ENCODE results near the gene HOMER1. TPM values are rescaled to one million over a fixed set of nuclear protein-coding genes. Genes with fewer than 3 reads are reported as not detected.

Gene HOMER1
- polyA plus RNA-seq, 3 donors: 0.03 to 0.62 (median 0.04) TPM

- no CpG with 5 or more reads among the region's 3 CpGs for WGBS (ENCODE audit: insufficient coverage)
- Mint-ChIP-seq H3K4me3 (no peak overlapping the region), H3K27ac (no peak overlapping the region), H3K4me1 (peaks cover 3% of the 10 kb centered on the region), H3K27me3 (ENCODE audit: low read depth in 3 of 3) (peaks cover 0 to 10% (median 2%) of the 10 kb centered on the region in 3 donors), H3K9me3 (no peaks in the 10 kb centered on the region), H3K36me3 (no peaks in the 10 kb centered on the region)
- Histone ChIP-seq H3K79me2 (ENCODE audit: insufficient read depth, low read length) (no peaks in the 10 kb centered on the region), H3K27me3 (ENCODE audit: control insufficient read depth in 2 of 2, insufficient read depth in 2 of 2, low read length in 2 of 2) (no peaks in the 10 kb centered on the region), H3K27ac (ENCODE audit: low read depth in 1 of 2, low read length in 2 of 2) (no peak overlapping the region), H3K9me3 (replicated peaks in 1 of 2; ENCODE audit: control insufficient read depth in 1 of 2, insufficient read depth in 1 of 2, low read length in 2 of 2) (no peaks in the 10 kb centered on the region), H3K4me1 (ENCODE audit: control insufficient read depth in 1 of 2, insufficient read depth in 2 of 2, low read length in 2 of 2) (no peaks in the 10 kb centered on the region), H3K4me3 (replicated peaks in 1 of 3; ENCODE audit: low read depth in 2 of 3, low read length in 3 of 3) (no peak overlapping the region), H3K4me2 (replicated peaks; ENCODE audit: extremely low read depth, low read length, poor library complexity, severe bottlenecking) (no peak overlapping the region), H3K36me3 (replicated peaks in 1 of 2; ENCODE audit: control insufficient read depth in 1 of 2, insufficient read depth in 2 of 2, low read length in 2 of 2) (no peaks in the 10 kb centered on the region), H2AFZ (ENCODE audit: insufficient read depth, low read depth, low read length, poor library complexity, severe bottlenecking) (no peak overlapping the region), H3K9ac (ENCODE audit: insufficient read depth, low read length, poor library complexity, severe bottlenecking) (no peak overlapping the region), H4K20me1 (ENCODE audit: insufficient read depth, low read length) (no peaks in the 10 kb centered on the region)
- intact Hi-C loops (cut with micrococcal nuclease): loop anchor here in 1 of 2 donors (10.0 kb wide), 1 partner anchor 439 kb away; no protein-coding TSS in a partner anchor
- TF ChIP-seq CTCF (IDR thresholded peaks at IDR 0.05): no peak
- no peak for DNase-seq
Measured at GRCh38 chr5:79464278-79464677, 49.7 kb downstream of the HOMER1 start.

- H3K36me3 Mint-ChIP-seq: no peaks in the 10 kb centered on the region
- H3K27ac Mint-ChIP-seq: no peak overlapping the region
- no CpG with 5 or more reads among the region's 2 CpGs for WGBS (ENCODE audit: insufficient coverage)
Measured at GRCh38 chr5:79459626-79460025, 54.3 kb downstream of the HOMER1 start.

More at GRCh38 chr5:79459626-79460025, 54.3 kb downstream of the HOMER1 start:
- Histone ChIP-seq H3K4me3 (replicated peaks in 1 of 3; ENCODE audit: low read depth in 2 of 3, low read length in 3 of 3) (no peak overlapping the region), H3K9me3 (replicated peaks in 1 of 2; ENCODE audit: control insufficient read depth in 1 of 2, insufficient read depth in 1 of 2, low read length in 2 of 2) (no peaks in the 10 kb centered on the region), H3K4me1 (ENCODE audit: control insufficient read depth in 1 of 2, insufficient read depth in 2 of 2, low read length in 2 of 2) (no peaks in the 10 kb centered on the region), H3K27me3 (ENCODE audit: control insufficient read depth in 2 of 2, insufficient read depth in 2 of 2, low read length in 2 of 2) (peaks cover 0 to 2% of the 10 kb centered on the region in 2 donors), H4K20me1 (ENCODE audit: insufficient read depth, low read length) (no peaks in the 10 kb centered on the region), H3K4me2 (replicated peaks; ENCODE audit: extremely low read depth, low read length, poor library complexity, severe bottlenecking) (no peak overlapping the region), H3K79me2 (ENCODE audit: insufficient read depth, low read length) (no peaks in the 10 kb centered on the region), H3K27ac (ENCODE audit: low read depth in 1 of 2, low read length in 2 of 2) (no peak overlapping the region), H3K9ac (ENCODE audit: insufficient read depth, low read length, poor library complexity, severe bottlenecking) (no peak overlapping the region), H3K36me3 (replicated peaks in 1 of 2; ENCODE audit: control insufficient read depth in 1 of 2, insufficient read depth in 2 of 2, low read length in 2 of 2) (no peaks in the 10 kb centered on the region), H2AFZ (ENCODE audit: insufficient read depth, low read depth, low read length, poor library complexity, severe bottlenecking) (no peak overlapping the region)
- peaks cover 1% of the 10 kb centered on the region for H3K4me1 Mint-ChIP-seq
- no peak for TF ChIP-seq CTCF (IDR thresholded peaks at IDR 0.05)
- no peak for DNase-seq
- peaks cover 3 to 15% (median 4%) of the 10 kb centered on the region in 3 donors for H3K27me3 Mint-ChIP-seq (ENCODE audit: low read depth in 3 of 3)
- intact Hi-C loops (cut with micrococcal nuclease): loop anchor here in 1 of 2 donors (10.0 kb wide), 1 partner anchor 435 kb away; no protein-coding TSS in a partner anchor
- no peaks in the 10 kb centered on the region for H3K9me3 Mint-ChIP-seq
- no peak overlapping the region for H3K4me3 Mint-ChIP-seq

Measured in CD14-positive monocyte (primary cell).